K562 (cell line): Measurements from ENCODE around the gene HES5. TPM values are rescaled to one million over a fixed set of nuclear protein-coding genes. Genes with fewer than 3 reads are reported as not detected.

Experiments used
- ARID2 ChIP-seq: fragments of 450-650 bp; IDR thresholded peaks from 2 replicates; pipeline ENCODE4 v1.6.1; 2017; ENCODE audit warnings: antibody characterized with exemption, mild to moderate bottlenecking
- ASH1L ChIP-seq: fragments of 450-650 bp; IDR thresholded peaks from 2 replicates; pipeline ENCODE4 v1.6.1; 2018; ENCODE audit warnings: borderline replicate concordance, mild to moderate bottlenecking, low read depth; ENCODE audit not compliant: partially characterized antibody
- CBX5 ChIP-seq: IDR thresholded peaks from 2 replicates; pipeline ENCODE4 v1.6.1; 2014; ENCODE audit warnings: low read depth, borderline replicate concordance
- CHCHD3 ChIP-seq: fragments of 250-450 bp; sonication (Bioruptor Pico); IDR thresholded peaks from 2 replicates; pipeline ENCODE4 v2.1.2; 2022; ENCODE audit warnings: mild to moderate bottlenecking
- CHD2 ChIP-seq: IDR thresholded peaks from 2 replicates; pipeline ENCODE4 v1.6.1; 2011; ENCODE audit warnings: low read depth, low read length
- CXXC5 ChIP-seq: fragments of 250-450 bp; sonication (Bioruptor Pico); IDR thresholded peaks from 2 replicates; pipeline ENCODE4 v1.8.0; 2022; ENCODE audit warnings: inconsistent platforms, mild to moderate bottlenecking, moderate library complexity
- E2F3 ChIP-seq: fragments of 250-450 bp; sonication (Bioruptor Pico); IDR thresholded peaks from 2 replicates; pipeline ENCODE4 v1.4.0; 2020; ENCODE audit warnings: mild to moderate bottlenecking
- ETV1 ChIP-seq: fragments of 450-650 bp; conservative IDR thresholded peaks from 2 replicates; pipeline ENCODE4 v1.6.1; 2016; ENCODE audit warnings: missing genetic modification characterization, control low read depth, low read depth, missing compliant biosample characterization
- FOSL1 ChIP-seq: fragments of 200-800 bp; sonication (Bioruptor generic); conservative IDR thresholded peaks from 2 replicates; pipeline ENCODE4 v1.6.1; 2016; ENCODE audit warnings: missing genetic modification characterization, missing compliant biosample characterization
- HEY1 ChIP-seq: fragments of 250-450 bp; sonication (Bioruptor Pico); IDR thresholded peaks from 2 replicates; pipeline ENCODE4 v1.5.0; 2020; ENCODE audit warnings: mild to moderate bottlenecking, moderate library complexity, borderline replicate concordance
- HMG20A ChIP-seq: fragments of 450-650 bp; formaldehyde crosslinking; conservative IDR thresholded peaks from 2 replicates; pipeline ENCODE4 v1.4.0; 2020; ENCODE audit warnings: mild to moderate bottlenecking, mixed read lengths
- KLF13 ChIP-seq: fragments of 450-650 bp; IDR thresholded peaks from 2 replicates; pipeline ENCODE4 v1.6.1; 2016; ENCODE audit warnings: missing genetic modification characterization, low read depth, mild to moderate bottlenecking, missing compliant biosample characterization, moderate library complexity, borderline replicate concordance
- KLF16 ChIP-seq: IDR thresholded peaks from 2 replicates; pipeline ENCODE4 v1.6.1; 2016; ENCODE audit warnings: antibody characterized with exemption
- KLF6 ChIP-seq: fragments of 250-450 bp; sonication (Bioruptor Pico); IDR thresholded peaks from 2 replicates; pipeline ENCODE4 v1.4.0; 2020; ENCODE audit warnings: mild to moderate bottlenecking, moderate library complexity, borderline replicate concordance
- MCM2 ChIP-seq: fragments of 450-650 bp; IDR thresholded peaks from 2 replicates; pipeline ENCODE4 v1.6.1; 2017; ENCODE audit warnings: low read depth, mild to moderate bottlenecking
- MED1 ChIP-seq: sonication (generic); formaldehyde crosslinking; IDR thresholded peaks from 2 replicates; pipeline ENCODE4 v1.8.1; 2023; ENCODE audit warnings: missing genetic modification reagents, borderline replicate concordance
- MTA3 ChIP-seq: fragments of 450-650 bp; formaldehyde crosslinking; IDR thresholded peaks from 2 replicates; pipeline ENCODE4 v1.6.1; 2017; ENCODE audit warnings: mild to moderate bottlenecking, borderline replicate concordance
- NBN ChIP-seq: fragments of 450-650 bp; IDR thresholded peaks from 2 replicates; pipeline ENCODE4 v1.6.1; 2016; ENCODE audit warnings: low read depth, mild to moderate bottlenecking
- NFIC ChIP-seq: fragments of 450-650 bp; IDR thresholded peaks from 2 replicates; pipeline ENCODE4 v1.6.1; 2017; ENCODE audit warnings: mild to moderate bottlenecking, inconsistent platforms
- OTX1 ChIP-seq: fragments of 450-650 bp; formaldehyde crosslinking; IDR thresholded peaks from 2 replicates; pipeline ENCODE4 v1.4.0; 2022; ENCODE audit warnings: mild to moderate bottlenecking
- RCOR1 ChIP-seq, 2 experiments: IDR thresholded peaks; 2 replicates each; pipeline ENCODE4 v1.6.1; 2012; ENCODE audit warnings: low read depth in 2 of 2, low read length in 2 of 2, borderline replicate concordance in 1 of 2, improper control_type of control experiment in 1 of 2
- SNIP1 ChIP-seq: fragments of 450-650 bp; IDR thresholded peaks from 2 replicates; pipeline ENCODE4 v1.7.1; 2017; ENCODE audit warnings: low read depth, mild to moderate bottlenecking
- SOX6 ChIP-seq: fragments of 450-650 bp; IDR thresholded peaks from 2 replicates; pipeline ENCODE4 v1.6.1; 2014; ENCODE audit warnings: mild to moderate bottlenecking
- TARDBP ChIP-seq: fragments of 450-650 bp; IDR thresholded peaks from 2 replicates; pipeline ENCODE4 v1.6.1; 2016
- TBP ChIP-seq: optimal IDR thresholded peaks from 2 replicates; pipeline ENCODE3; 2011; ENCODE audit warnings: low read depth, low read length, improper control_type of control experiment
- WHSC1 ChIP-seq: IDR thresholded peaks from one replicate; pipeline ENCODE4 v1.6.1; 2012; ENCODE audit warnings: low read length, control low read depth, inconsistent platforms
- ZKSCAN3 ChIP-seq: fragments of 250-450 bp; sonication (Bioruptor Pico); IDR thresholded peaks from 2 replicates; pipeline ENCODE4 v1.4.0; 2020
- ZNF212 ChIP-seq: fragments of 450-650 bp; formaldehyde crosslinking; IDR thresholded peaks from 2 replicates; pipeline ENCODE4 v1.4.0; 2020; ENCODE audit warnings: mild to moderate bottlenecking
- ZNF644 ChIP-seq: fragments of 200-800 bp; sonication (Bioruptor generic); IDR thresholded peaks from 2 replicates; pipeline ENCODE4 v1.6.1; 2016; ENCODE audit warnings: low read depth, missing genetic modification characterization, missing compliant biosample characterization
- ZNF764 ChIP-seq: fragments of 250-450 bp; sonication (Bioruptor Pico); IDR thresholded peaks from 2 replicates; pipeline ENCODE4 v1.4.0; 2020; ENCODE audit warnings: low read depth, mild to moderate bottlenecking, moderate library complexity
- polyA plus RNA-seq, 8 experiments: library from polyadenylated mRNA; depleted of rRNA in 4 of 8; stranded (reverse) in 5 of 8; unstranded in 3 of 8; fragments of >200 nt; fragmentation: Nextera tagmentation in 2 of 8; fragmentation: Illumina TruSeq in 1 of 8; extraction: Ambion mirVana in 2 of 8; extraction: Trizol in 1 of 8; gene quantifications; 2 replicates each; pipeline versions ENCODE4 v1.2.1 to v1.2.3, GENCODE V29; 2011 to 2014; ENCODE audit warnings: inconsistent platforms in 1 of 8, missing spikeins in 1 of 8
- total RNA-seq, 7 experiments: library from RNA; depleted of rRNA in 6 of 7; stranded (reverse); fragments of >200 nt in 6 of 7; fragmentation: Illumina TruSeq in 2 of 7; extraction: Trizol in 2 of 7; gene quantifications; 2 replicates each; pipeline versions ENCODE4 v1.2.1 to v1.2.3, GENCODE V29; 2011 to 2021; ENCODE audit warnings: low replicate concordance in 1 of 7
- TF ChIP-seq, protein P1 (sequence below), 3 experiments: fragments of 200-800 bp in 1 of 3; sonication (Bioruptor generic) in 1 of 3; sonication (generic) in 1 of 3; formaldehyde crosslinking in 1 of 3; IDR thresholded peaks; 2 replicates each; pipeline versions ENCODE4 v1.6.1 to v1.8.0; 2016 to 2022; ENCODE audit warnings: mild to moderate bottlenecking in 2 of 3, missing compliant biosample characterization in 2 of 3, missing genetic modification characterization in 2 of 3, missing genetic modification reagents in 1 of 3
- TF ChIP-seq, protein P2 (sequence below): sonication (generic); formaldehyde crosslinking; IDR thresholded peaks from 2 replicates; pipeline ENCODE4 v1.9.0; 2022; ENCODE audit warnings: mild to moderate bottlenecking, missing genetic modification reagents

HES5 gene
- total and polyA plus RNA-seq, 9 of the 15 experiments (the other 6 are each of a cell fraction or from before 2014, with no cell fraction given): not detected

DNA sequence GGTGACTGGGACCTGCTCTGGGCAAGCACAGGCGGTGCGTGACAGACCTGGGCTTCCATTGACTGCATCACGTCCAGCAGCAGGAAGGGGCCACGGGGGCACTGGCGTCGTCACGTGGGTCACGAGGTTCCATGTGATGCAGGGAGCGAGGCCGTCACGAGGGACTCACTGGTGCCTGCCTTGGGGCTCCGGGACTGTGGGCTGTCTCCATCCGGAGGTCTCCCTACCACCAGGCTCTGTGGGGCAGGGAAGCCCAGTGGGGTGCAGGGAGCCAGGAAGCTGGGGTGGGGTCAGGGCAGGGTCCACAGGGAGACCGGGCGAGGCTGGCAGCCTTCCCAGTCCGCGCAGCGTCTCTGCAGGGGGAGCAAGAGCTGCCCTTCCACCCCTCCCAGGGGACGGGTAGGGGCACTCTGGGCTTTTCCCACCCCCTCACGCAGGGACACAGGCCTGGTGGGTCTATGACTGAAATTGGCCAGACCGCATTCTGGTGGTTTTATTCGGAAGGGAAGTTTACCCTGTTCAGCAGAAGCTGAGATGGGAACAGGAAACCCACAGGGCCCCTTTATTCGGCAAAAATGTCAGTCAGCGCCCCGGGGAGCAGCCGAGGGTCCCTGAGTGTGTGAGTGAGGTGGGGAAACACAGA is 25.7 kb upstream of the HES5 start (continued):
- no peak for TF ChIP-seq MTA3
- TF ChIP-seq TARDBP: no peak
- TF ChIP-seq SOX6: no peak
- TF ChIP-seq HMG20A (CRISPR knock-in tag): no peak
- TF ChIP-seq, protein P1, sequence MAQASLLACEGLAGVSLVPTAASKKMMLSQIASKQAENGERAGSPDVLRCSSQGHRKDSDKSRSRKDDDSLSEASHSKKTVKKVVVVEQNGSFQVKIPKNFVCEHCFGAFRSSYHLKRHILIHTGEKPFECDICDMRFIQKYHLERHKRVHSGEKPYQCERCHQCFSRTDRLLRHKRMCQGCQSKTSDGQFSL (CRISPR knock-in tag; IDR thresholded peaks at IDR 0.05): no peak
- TF ChIP-seq, protein P1 (tag; IDR thresholded peaks at IDR 0.05): no peak
- TF ChIP-seq ZNF212 (CRISPR knock-in tag): no peak
- TF ChIP-seq ZNF644 (tag): no peak
- no peak for TF ChIP-seq ZKSCAN3 (CRISPR knock-in tag)
- TF ChIP-seq MCM2: no peak
- TF ChIP-seq CHD2: no peak
- no peak for TF ChIP-seq ETV1
- no peak for TF ChIP-seq FOSL1 (tag)
- TF ChIP-seq CHCHD3 (CRISPR knock-in tag): no peak
- TF ChIP-seq ASH1L: no peak
- TF ChIP-seq SNIP1: no peak
- TF ChIP-seq NBN: no peak
- TF ChIP-seq ZNF764 (CRISPR knock-in tag): no peak
- no peak for TF ChIP-seq HEY1 (CRISPR knock-in tag)
- TF ChIP-seq WHSC1: no peak
- TF ChIP-seq TBP: no peak
- TF ChIP-seq ARID2: no peak
- no peak for TF ChIP-seq MED1
- TF ChIP-seq CXXC5 (CRISPR knock-in tag): peak; percentile 44
- TF ChIP-seq CBX5: no peak
- TF ChIP-seq, protein P2, sequence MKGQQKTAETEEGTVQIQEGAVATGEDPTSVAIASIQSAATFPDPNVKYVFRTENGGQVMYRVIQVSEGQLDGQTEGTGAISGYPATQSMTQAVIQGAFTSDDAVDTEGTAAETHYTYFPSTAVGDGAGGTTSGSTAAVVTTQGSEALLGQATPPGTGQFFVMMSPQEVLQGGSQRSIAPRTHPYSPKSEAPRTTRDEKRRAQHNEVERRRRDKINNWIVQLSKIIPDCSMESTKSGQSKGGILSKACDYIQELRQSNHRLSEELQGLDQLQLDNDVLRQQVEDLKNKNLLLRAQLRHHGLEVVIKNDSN: peak; percentile 81
- no peak for TF ChIP-seq RCOR1 (IDR thresholded peaks at IDR 0.05; ENCODE audit: borderline replicate concordance in 1 of 2, low read depth in 2 of 2, low read length in 2 of 2)
- no peak for TF ChIP-seq KLF16
- peak; percentile 33; the same call in 1 of the 2 replicates for TF ChIP-seq NFIC
- 0 out of 2 replicates have a peak, but pooled peaks have one; percentile 28 for TF ChIP-seq KLF6 (CRISPR knock-in tag)
- no peak for TF ChIP-seq OTX1
- no peak for TF ChIP-seq KLF13 (tag)
- TF ChIP-seq E2F3 (CRISPR knock-in tag): no peak
